Endothelial cell of umbilical vein (primary cell): ENCODE results near the gene CTXN2.

Source experiments
- CTCF ChIP-seq, 2 donors: IDR thresholded peaks; 1 replicate in 1 of 2; 2 replicates in 1 of 2; pipeline ENCODE4 v1.5.1; 2011; ENCODE audit warnings: low read length in 2 of 2, mild to moderate bottlenecking in 2 of 2, moderate library complexity in 2 of 2, control low read depth in 1 of 2, inconsistent platforms in 1 of 2, low read depth in 1 of 2; ENCODE audit not compliant: insufficient read depth in 1 of 2; ENCODE audit errors: extremely low read depth in 1 of 2
- EZH2 ChIP-seq: IDR thresholded peaks from 2 replicates; pipeline ENCODE4 v1.6.1; 2012; ENCODE audit warnings: borderline replicate concordance, low read depth, mild to moderate bottlenecking, moderate library complexity, low read length, inconsistent platforms; ENCODE audit not compliant: severe bottlenecking
- GATA2 ChIP-seq: IDR thresholded peaks from 2 replicates; pipeline ENCODE4 v1.7.0; 2011; ENCODE audit warnings: low read depth, mild to moderate bottlenecking, moderate library complexity, mixed read lengths, low read length; ENCODE audit not compliant: insufficient read length, insufficient read depth
- JUN ChIP-seq: IDR thresholded peaks from 2 replicates; pipeline ENCODE4 v1.6.1; 2011; ENCODE audit warnings: borderline replicate concordance, low read depth; ENCODE audit not compliant: insufficient read length, insufficient read depth
- MAX ChIP-seq: IDR thresholded peaks from 2 replicates; pipeline ENCODE4 v1.6.1; 2011; ENCODE audit not compliant: insufficient read depth, insufficient read length
- MYC ChIP-seq: IDR thresholded peaks from one replicate; pipeline ENCODE4 v1.6.1; 2011; ENCODE audit warnings: mild to moderate bottlenecking, low read depth, low read length
- POLR2A ChIP-seq: IDR thresholded peaks from 2 replicates; pipeline ENCODE4 v1.6.1; 2012; ENCODE audit warnings: low read depth, mild to moderate bottlenecking, control low read depth, low read length
- POLR2AphosphoS5 ChIP-seq: IDR thresholded peaks from 2 replicates; pipeline ENCODE4 v1.6.1; 2012; ENCODE audit warnings: low read depth, mild to moderate bottlenecking, control low read depth, low read length, moderate library complexity; ENCODE audit not compliant: insufficient read depth

DNA sequence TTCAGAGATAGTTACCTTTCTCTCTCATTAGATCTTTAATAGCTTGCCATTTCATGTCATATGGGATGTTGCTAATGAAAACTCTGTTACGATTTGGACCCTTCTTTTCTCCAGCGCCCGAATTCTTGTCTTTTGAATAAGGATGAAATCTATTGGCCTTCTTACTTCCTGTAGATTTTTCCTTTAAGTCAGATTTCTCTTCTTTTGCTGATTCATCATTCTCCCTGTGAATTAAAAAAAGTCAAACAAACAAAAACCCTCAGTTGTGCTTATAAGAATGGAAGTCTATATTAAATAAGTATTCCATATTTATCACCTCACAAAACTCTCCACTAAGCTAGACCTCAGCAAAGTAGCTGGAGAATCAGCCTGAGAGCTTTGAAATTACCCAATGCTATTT, 22.8 kb upstream of the CTXN2 start:
- TF ChIP-seq CTCF (IDR thresholded peaks at IDR 0.05; ENCODE audit: extremely low read depth in 1 of 2, insufficient read depth in 1 of 2, low read depth in 1 of 2, low read length in 2 of 2) (no peak), POLR2AphosphoS5 (no peak), POLR2A (no peak), JUN (no peak), EZH2 (no peak), MYC (no peak), GATA2 (no peak), MAX (no peak)
